ENCODE data around the gene ZNF230.
A peak's percentile ranks its signal among the peaks of the same experiment; 100 is the strongest.

The ZNF230 gene

GRCh38 chr19:43983544-43983911, 19.2 kb upstream of the ZNF230 start:
- peak overlapping the region; percentile 86 for H3K9ac ChIP-seq (ENCODE audit: low read depth, low read length)
- peak overlapping the region; percentile 81 for H2AFZ ChIP-seq (ENCODE audit: low read depth, low read length)
- DNase-seq (no peak), ATAC-seq (ENCODE audit: insufficient read depth, low read depth) (peak; percentile 24; the same call in 2 of the 3 replicates)
- peak overlapping the region; percentile 33 to 73; a peak in 3 of 4 replicates for H3K4me3 ChIP-seq (ENCODE audit: low read depth in 1 of 2, low read length in 2 of 2)
- no peaks in the 10 kb centered on the region for H4K20me1 ChIP-seq (ENCODE audit: insufficient read depth, low read length)
- no peaks in the 10 kb centered on the region for H3K27me3 ChIP-seq (ENCODE audit: insufficient read depth, low read length, poor library complexity)
- no peaks in the 10 kb centered on the region for H3K9me3 ChIP-seq (ENCODE audit: insufficient read depth, low read length, severe bottlenecking)
- H3K36me3 ChIP-seq (ENCODE audit: insufficient read depth, low read length): peaks cover 3% of the 10 kb centered on the region; the same call in 1 of the 2 replicates
- peak overlapping the region; percentile 91 for H3K4me2 ChIP-seq (ENCODE audit: insufficient read depth, low read length)
- peak overlapping the region; percentile 82 for H3K27ac ChIP-seq (ENCODE audit: low read length)
- peaks cover 24% of the 10 kb centered on the region for H3K4me1 ChIP-seq (ENCODE audit: insufficient read depth, low read length)
- TF ChIP-seq CTCF (IDR thresholded peaks at IDR 0.05; ENCODE audit: borderline replicate concordance, extremely low read depth, low read length, poor library complexity, severe bottlenecking): no peak
- no peak for TF ChIP-seq EZH2 (IDR thresholded peaks at IDR 0.05; ENCODE audit: borderline replicate concordance, low read depth, low read length, severe bottlenecking)
- peaks cover 38% of the 10 kb centered on the region for H3K79me2 ChIP-seq (ENCODE audit: insufficient read depth, low read length)

- DNase-seq (peak; percentile 88), ATAC-seq (ENCODE audit: insufficient read depth, low read depth) (peak; percentile 96)
- H3K9me3 ChIP-seq (ENCODE audit: insufficient read depth, low read length, severe bottlenecking): no peaks in the 10 kb centered on the region
- peaks cover 43% of the 10 kb centered on the region for H3K79me2 ChIP-seq (ENCODE audit: insufficient read depth, low read length)
- H3K4me1 ChIP-seq (ENCODE audit: insufficient read depth, low read length): peaks cover 24% of the 10 kb centered on the region
- peak within 1 kb of the TSS; percentile 33 to 73 for H3K4me3 ChIP-seq (ENCODE audit: low read depth in 1 of 2, low read length in 2 of 2)
- H3K36me3 ChIP-seq (ENCODE audit: insufficient read depth, low read length): peaks cover 8% of the 10 kb centered on the region
- H3K27me3 ChIP-seq (ENCODE audit: insufficient read depth, low read length, poor library complexity): no peaks in the 10 kb centered on the region
- peak within 1 kb of the TSS; percentile 91 for H3K4me2 ChIP-seq (ENCODE audit: insufficient read depth, low read length)
- H2AFZ ChIP-seq (ENCODE audit: low read depth, low read length): peak within 1 kb of the TSS; percentile 81
- no peaks in the 10 kb centered on the region for H4K20me1 ChIP-seq (ENCODE audit: insufficient read depth, low read length)
- H3K27ac ChIP-seq (ENCODE audit: low read length): peak within 1 kb of the TSS; percentile 82
- no peak for TF ChIP-seq CTCF (IDR thresholded peaks at IDR 0.05; ENCODE audit: borderline replicate concordance, extremely low read depth, low read length, poor library complexity, severe bottlenecking)
- TF ChIP-seq EZH2 (IDR thresholded peaks at IDR 0.05; ENCODE audit: borderline replicate concordance, low read depth, low read length, severe bottlenecking): no peak
- H3K9ac ChIP-seq (ENCODE audit: low read depth, low read length): peak within 1 kb of the TSS; percentile 86
Measured at GRCh38 chr19:43983912-43984686, 18.7 kb upstream of the ZNF230 start, which contains the start of gene ZNF155. TSS of gene ZNF155 (plus strand) at chr19:43984188. CDS start at chr19:43988544, 4,356 bp downstream.

- peak overlapping the region; percentile 81 for H2AFZ ChIP-seq (ENCODE audit: low read depth, low read length)
- H3K79me2 ChIP-seq (ENCODE audit: insufficient read depth, low read length): peaks cover 43% of the 10 kb centered on the region
- DNase-seq: peak; percentile 16
- H3K27ac ChIP-seq (ENCODE audit: low read length): peak overlapping the region; percentile 82
- H3K4me2 ChIP-seq (ENCODE audit: insufficient read depth, low read length): peak overlapping the region; percentile 91
- peaks cover 14% of the 10 kb centered on the region for H3K36me3 ChIP-seq (ENCODE audit: insufficient read depth, low read length)
- ATAC-seq (ENCODE audit: insufficient read depth, low read depth): peak; percentile 16; the same call in 1 of the 3 replicates
- H3K4me3 ChIP-seq (ENCODE audit: low read depth in 1 of 2, low read length in 2 of 2): peak overlapping the region; percentile 33 to 73
- no peak for TF ChIP-seq CTCF (IDR thresholded peaks at IDR 0.05; ENCODE audit: borderline replicate concordance, extremely low read depth, low read length, poor library complexity, severe bottlenecking)
- no peak for TF ChIP-seq EZH2 (IDR thresholded peaks at IDR 0.05; ENCODE audit: borderline replicate concordance, low read depth, low read length, severe bottlenecking)
- H3K27me3 ChIP-seq (ENCODE audit: insufficient read depth, low read length, poor library complexity): no peaks in the 10 kb centered on the region
- H3K9me3 ChIP-seq (ENCODE audit: insufficient read depth, low read length, severe bottlenecking): no peaks in the 10 kb centered on the region
- H3K9ac ChIP-seq (ENCODE audit: low read depth, low read length): peak overlapping the region; percentile 86
- peaks cover 24% of the 10 kb centered on the region for H3K4me1 ChIP-seq (ENCODE audit: insufficient read depth, low read length)
- H4K20me1 ChIP-seq (ENCODE audit: insufficient read depth, low read length): no peaks in the 10 kb centered on the region
Measured at GRCh38 chr19:43984687-43985000, 18.1 kb upstream of the ZNF230 start.

Measured in DND-41 (cell line).